H9 (cell line): ENCODE results near the gene MVD. TPM values are rescaled to one million over a fixed set of nuclear protein-coding genes. Genes with fewer than 3 reads are reported as not detected.

Experiments used
- DNase-seq: peaks from one replicate; pipeline ENCODE4 v3.0.0-alpha.2; 2017
- H2AFZ ChIP-seq: one replicate; pipeline ENCODE4 v1.6.1; 2013; ENCODE audit warnings: mild to moderate bottlenecking, low read length, control low read depth, moderate library complexity
- H2AK5ac ChIP-seq: 2 replicates; pipeline ENCODE4 v1.6.1; 2013; ENCODE audit warnings: low read length, control low read depth, mixed read lengths; ENCODE audit not compliant: insufficient read length
- H2BK120ac ChIP-seq: one replicate; pipeline ENCODE4 v1.6.1; 2013; ENCODE audit warnings: low read depth, mild to moderate bottlenecking, low read length, control low read depth, inconsistent platforms; ENCODE audit not compliant: poor library complexity, severe bottlenecking
- H2BK12ac ChIP-seq: 2 replicates; pipeline ENCODE4 v1.6.1; 2013; ENCODE audit warnings: low read length, control low read depth, mixed read lengths, low read depth; ENCODE audit not compliant: insufficient read length
- H2BK15ac ChIP-seq: 2 replicates; pipeline ENCODE4 v1.6.1; 2013; ENCODE audit warnings: low read depth, low read length, control low read depth
- H2BK20ac ChIP-seq: one replicate; pipeline ENCODE4 v1.6.1; 2013; ENCODE audit warnings: low read depth, mild to moderate bottlenecking, low read length, control low read depth, inconsistent platforms; ENCODE audit not compliant: poor library complexity, severe bottlenecking
- H2BK5ac ChIP-seq: 2 replicates; pipeline ENCODE4 v1.6.1; 2013; ENCODE audit warnings: low read length, control low read depth, mixed read lengths; ENCODE audit not compliant: insufficient read length
- H3K14ac ChIP-seq: 2 replicates; pipeline ENCODE4 v1.6.1; 2013; ENCODE audit warnings: low read length, control low read depth; ENCODE audit not compliant: insufficient read depth
- H3K18ac ChIP-seq: 2 replicates; pipeline ENCODE4 v1.6.1; 2013; ENCODE audit warnings: low read depth, mild to moderate bottlenecking, mixed read lengths, low read length, control low read depth; ENCODE audit not compliant: insufficient read length
- H3K23ac ChIP-seq: 2 replicates; pipeline ENCODE4 v1.6.1; 2013; ENCODE audit warnings: low read length, control low read depth, mixed read lengths, low read depth; ENCODE audit not compliant: insufficient read length
- H3K23me2 ChIP-seq: 2 replicates; pipeline ENCODE4 v1.6.1; 2013; ENCODE audit warnings: low read depth, mild to moderate bottlenecking, mixed read lengths, low read length, control low read depth; ENCODE audit not compliant: insufficient read length, poor library complexity, severe bottlenecking
- H3K27ac ChIP-seq: 2 replicates; pipeline ENCODE4 v1.5.1; 2013; ENCODE audit warnings: low read length, control low read depth, mixed read lengths, low read depth; ENCODE audit not compliant: insufficient read length
- H3K27me3 ChIP-seq: 2 replicates; pipeline ENCODE4 v1.6.1; 2013; ENCODE audit warnings: low read length, control low read depth, inconsistent platforms; ENCODE audit not compliant: insufficient read depth
- H3K4ac ChIP-seq: 2 replicates; pipeline ENCODE4 v1.6.1; 2013; ENCODE audit warnings: low read depth, mild to moderate bottlenecking, control low read depth, inconsistent platforms, low read length, moderate library complexity
- H3K4me1 ChIP-seq: 2 replicates; pipeline ENCODE4 v1.6.1; 2013; ENCODE audit warnings: low read length, control low read depth, inconsistent platforms; ENCODE audit not compliant: insufficient read depth
- H3K4me2 ChIP-seq: 2 replicates; pipeline ENCODE4 v1.6.1; 2013; ENCODE audit warnings: low read length, control low read depth, mixed read lengths; ENCODE audit not compliant: insufficient read length, insufficient read depth
- H3K56ac ChIP-seq: 2 replicates; pipeline ENCODE4 v1.6.1; 2013; ENCODE audit warnings: low read depth, mild to moderate bottlenecking, mixed read lengths, low read length, control low read depth; ENCODE audit not compliant: insufficient read length
- H3K79me1 ChIP-seq: 2 replicates; pipeline ENCODE4 v1.6.1; 2013; ENCODE audit warnings: low read depth, mild to moderate bottlenecking, moderate library complexity, low read length, control low read depth, inconsistent platforms; ENCODE audit not compliant: insufficient read depth, poor library complexity, severe bottlenecking
- H3K79me2 ChIP-seq: 2 replicates; pipeline ENCODE4 v1.6.1; 2013; ENCODE audit warnings: low read length, control low read depth, inconsistent platforms; ENCODE audit not compliant: insufficient read depth
- H3K9ac ChIP-seq: 2 replicates; pipeline ENCODE4 v1.6.1; 2013; ENCODE audit warnings: low read length, control low read depth, mixed read lengths; ENCODE audit not compliant: insufficient read length; ENCODE audit errors: extremely low read depth
- H3K9me3 ChIP-seq: one replicate; pipeline ENCODE4 v1.6.1; 2013; ENCODE audit warnings: low read depth, low read length, inconsistent platforms; ENCODE audit not compliant: control insufficient read depth
- H3T11ph ChIP-seq: one replicate; pipeline ENCODE4 v1.6.1; 2013; ENCODE audit warnings: mild to moderate bottlenecking, low read length, control low read depth, inconsistent platforms
- H4K20me1 ChIP-seq: one replicate; pipeline ENCODE4 v1.6.1; 2013; ENCODE audit not compliant: control insufficient read depth, insufficient read length, insufficient read depth
- H4K5ac ChIP-seq: 2 replicates; pipeline ENCODE4 v1.6.1; 2013; ENCODE audit warnings: low read depth, mild to moderate bottlenecking, mixed read lengths, low read length, control low read depth; ENCODE audit not compliant: insufficient read length
- H4K8ac ChIP-seq: replicated peaks from 2 replicates; pipeline ENCODE4 v1.6.1; 2013; ENCODE audit warnings: low read length, control low read depth, mixed read lengths, low read depth; ENCODE audit not compliant: insufficient read length
- H4K91ac ChIP-seq: 2 replicates; pipeline ENCODE4 v1.6.1; 2013; ENCODE audit warnings: low read depth, mild to moderate bottlenecking, moderate library complexity, mixed read lengths, low read length, control low read depth; ENCODE audit not compliant: insufficient read length
- H3K27ac Mint-ChIP-seq, 3 experiments: 2 replicates in 2 of 3; 3 replicates in 1 of 3; pipeline ENCODE4 v1.8.0; 2020 to 2021; ENCODE audit warnings: mixed read lengths in 3 of 3, mild to moderate bottlenecking in 1 of 3, moderate library complexity in 1 of 3
- H3K27me3 Mint-ChIP-seq: 2 replicates; pipeline ENCODE4 v1.8.0; 2021; ENCODE audit warnings: low read depth, mild to moderate bottlenecking, moderate library complexity, mixed read lengths
- H3K36me3 Mint-ChIP-seq, 3 experiments: 2 replicates in 2 of 3; 3 replicates in 1 of 3; pipeline ENCODE4 v1.8.0; 2020 to 2021; ENCODE audit warnings: low read depth in 3 of 3, mixed read lengths in 3 of 3; ENCODE audit not compliant: insufficient read depth in 1 of 3
- H3K4me1 Mint-ChIP-seq, 2 experiments: 2 replicates each; pipeline ENCODE4 v1.8.0; 2020; ENCODE audit warnings: mixed read lengths in 2 of 2
- H3K4me3 Mint-ChIP-seq, 2 experiments: 2 replicates in 1 of 2; 3 replicates in 1 of 2; pipeline ENCODE4 v1.8.0; 2020 to 2021; ENCODE audit warnings: mild to moderate bottlenecking in 2 of 2, mixed read lengths in 2 of 2, moderate library complexity in 1 of 2
- H3K9me3 Mint-ChIP-seq, 2 experiments: 2 replicates in 1 of 2; 3 replicates in 1 of 2; pipeline ENCODE4 v1.8.0; 2020; ENCODE audit warnings: mild to moderate bottlenecking in 2 of 2, mixed read lengths in 2 of 2, moderate library complexity in 1 of 2
- WGBS: extraction: QIAGEN DNeasy Blood & Tissue Kit; methylation state at CpG from one replicate; pipeline ENCODE4 v1.1.7; 2013; ENCODE audit warnings: missing lambda C conversion rate, low lambda C conversion rate, mixed read lengths; ENCODE audit not compliant: insufficient read length; ENCODE audit errors: extremely low coverage; 5-methylcytosine and 5-hydroxymethylcytosine counted together
- total RNA-seq: library from RNA; stranded (reverse); gene quantifications from 2 replicates; pipeline ENCODE4 v1.2.1, GENCODE V29; 2021
- TF ChIP-seq, protein P1 (sequence below): fragments of 200-600 bp; sonication (generic); conservative IDR thresholded peaks from 3 replicates; pipeline ENCODE4 v1.8.0; 2021; ENCODE audit warnings: antibody characterized with exemption, mild to moderate bottlenecking

MVD gene
- total RNA-seq, 1 experiment from 2014 or later = 53.2 TPM

DNA sequence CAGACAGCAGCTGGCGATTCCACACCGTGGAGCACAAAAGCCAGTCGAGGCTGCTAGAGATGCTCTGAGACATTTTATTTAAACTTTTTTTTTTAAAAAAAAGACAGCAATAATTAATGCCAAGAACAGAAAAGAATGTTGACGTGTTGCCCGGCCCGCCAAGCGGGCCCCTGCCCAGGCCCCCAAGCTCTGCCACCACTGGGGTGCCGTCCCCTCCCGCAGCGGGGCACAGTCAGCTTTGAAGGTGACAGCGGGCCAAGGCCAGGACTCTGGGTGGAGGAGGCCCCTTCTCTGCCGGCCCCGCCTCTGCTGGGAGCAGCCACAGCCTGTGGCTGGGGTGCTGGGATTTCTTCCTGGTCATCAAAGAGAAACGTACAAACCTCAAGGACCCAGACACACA, 33.5 kb upstream of the MVD start:
- Histone ChIP-seq H2AK5ac (no peak overlapping the region), H4K91ac (no peak overlapping the region), H3K79me2 (no peaks in the 10 kb centered on the region), H3T11ph (no peak overlapping the region), H3K27me3 (no peaks in the 10 kb centered on the region), H3K9ac (no peak overlapping the region), H3K23me2 (peaks cover 3% of the 10 kb centered on the region), H2AFZ (no peak overlapping the region), H3K14ac (no peak overlapping the region), H2BK120ac (no peak overlapping the region), H3K79me1 (no peaks in the 10 kb centered on the region), H3K56ac (no peak overlapping the region), H4K8ac (no peak overlapping the region), H3K4me2 (no peak overlapping the region), H2BK5ac (no peak overlapping the region), H2BK12ac (no peak overlapping the region), H3K23ac (no peak overlapping the region), H4K20me1 (no peaks in the 10 kb centered on the region), H2BK20ac (no peak overlapping the region), H3K4me1 (no peaks in the 10 kb centered on the region), H2BK15ac (no peak overlapping the region), H4K5ac (no peak overlapping the region), H3K4ac (no peak overlapping the region), H3K27ac (no peak overlapping the region), H3K9me3 (no peaks in the 10 kb centered on the region), H3K18ac (no peak overlapping the region)
- no peaks in the 10 kb centered on the region for H3K27me3 Mint-ChIP-seq
- WGBS = no CpG with 5 or more reads among the region's 14 CpGs
- TF ChIP-seq, protein P1, sequence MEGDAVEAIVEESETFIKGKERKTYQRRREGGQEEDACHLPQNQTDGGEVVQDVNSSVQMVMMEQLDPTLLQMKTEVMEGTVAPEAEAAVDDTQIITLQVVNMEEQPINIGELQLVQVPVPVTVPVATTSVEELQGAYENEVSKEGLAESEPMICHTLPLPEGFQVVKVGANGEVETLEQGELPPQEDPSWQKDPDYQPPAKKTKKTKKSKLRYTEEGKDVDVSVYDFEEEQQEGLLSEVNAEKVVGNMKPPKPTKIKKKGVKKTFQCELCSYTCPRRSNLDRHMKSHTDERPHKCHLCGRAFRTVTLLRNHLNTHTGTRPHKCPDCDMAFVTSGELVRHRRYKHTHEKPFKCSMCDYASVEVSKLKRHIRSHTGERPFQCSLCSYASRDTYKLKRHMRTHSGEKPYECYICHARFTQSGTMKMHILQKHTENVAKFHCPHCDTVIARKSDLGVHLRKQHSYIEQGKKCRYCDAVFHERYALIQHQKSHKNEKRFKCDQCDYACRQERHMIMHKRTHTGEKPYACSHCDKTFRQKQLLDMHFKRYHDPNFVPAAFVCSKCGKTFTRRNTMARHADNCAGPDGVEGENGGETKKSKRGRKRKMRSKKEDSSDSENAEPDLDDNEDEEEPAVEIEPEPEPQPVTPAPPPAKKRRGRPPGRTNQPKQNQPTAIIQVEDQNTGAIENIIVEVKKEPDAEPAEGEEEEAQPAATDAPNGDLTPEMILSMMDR = no peak
- no peaks in the 10 kb centered on the region for H3K9me3 Mint-ChIP-seq
- H3K36me3 Mint-ChIP-seq = peaks cover 0 to 15% (median 14%) of the 10 kb centered on the region in 3 experiments; a peak in 4 of 7 replicates
- no peaks in the 10 kb centered on the region for H3K4me1 Mint-ChIP-seq
- H3K4me3 Mint-ChIP-seq = no peak overlapping the region
- peak overlapping the region in 1 of 3 experiments; percentile 27; a peak in 1 of 7 replicates for H3K27ac Mint-ChIP-seq
- no peak for DNase-seq
